Natural killer cell (primary cell): Measurements from ENCODE around the gene CSPG4. TPM values are rescaled to one million over a fixed set of nuclear protein-coding genes. Genes with fewer than 3 reads are reported as not detected.

Experiments used
- ATAC-seq, 3 donors: fragments of 150-1000 bp in 2 of 3; fragments of 200-7000 bp in 1 of 3; cut with Tn5 transposase; 1 replicate in 1 of 3; 2 replicates in 2 of 3; pipeline ENCODE4 v1.10.0; 2021; ENCODE audit warnings: mild to moderate bottlenecking in 2 of 3, moderate library complexity in 2 of 3
- DNase-seq, 2 donors: peaks; one replicate each; pipeline versions ENCODE4 v3.0.0 to v3.0.0-alpha.2; 2013 to 2021; ENCODE audit warnings: mixed read lengths in 1 of 2
- H3K27ac ChIP-seq: one replicate; pipeline ENCODE4 v1.5.1; 2013; ENCODE audit warnings: mild to moderate bottlenecking, low read length
- H3K27me3 ChIP-seq: one replicate; pipeline ENCODE4 v1.6.1; 2013; ENCODE audit warnings: low read length; ENCODE audit not compliant: control insufficient read depth, insufficient read depth
- H3K36me3 ChIP-seq: one replicate; pipeline ENCODE4 v1.6.1; 2013; ENCODE audit warnings: low read length; ENCODE audit not compliant: control insufficient read depth, insufficient read depth
- H3K4me1 ChIP-seq: one replicate; pipeline ENCODE4 v1.6.1; 2013; ENCODE audit warnings: low read length; ENCODE audit not compliant: control insufficient read depth, insufficient read depth
- H3K4me3 ChIP-seq: one replicate; pipeline ENCODE4 v1.5.1; 2013; ENCODE audit warnings: low read length
- H3K9me3 ChIP-seq: one replicate; pipeline ENCODE4 v1.6.1; 2013; ENCODE audit warnings: low read length; ENCODE audit not compliant: control insufficient read depth, insufficient read depth
- H3K27ac Mint-ChIP-seq, 2 donors: one replicate each; pipeline ENCODE4 v1.8.0; 2022; ENCODE audit warnings: mild to moderate bottlenecking in 2 of 2, mixed read lengths in 2 of 2, moderate library complexity in 1 of 2
- H3K27me3 Mint-ChIP-seq, 2 donors: one replicate each; pipeline ENCODE4 v1.8.0; 2022; ENCODE audit warnings: low read depth in 2 of 2, mixed read lengths in 2 of 2
- H3K36me3 Mint-ChIP-seq: one replicate; pipeline ENCODE4 v1.8.0; 2022; ENCODE audit warnings: mixed read lengths
- H3K4me1 Mint-ChIP-seq, 2 donors: one replicate each; pipeline ENCODE4 v1.8.0; 2022; ENCODE audit warnings: mixed read lengths in 2 of 2
- H3K4me3 Mint-ChIP-seq: one replicate; pipeline ENCODE4 v1.8.0; 2022; ENCODE audit warnings: mild to moderate bottlenecking, moderate library complexity, mixed read lengths
- H3K9me3 Mint-ChIP-seq, 2 donors: one replicate each; pipeline ENCODE4 v1.8.0; 2022; ENCODE audit warnings: mixed read lengths in 2 of 2
- CTCF ChIP-seq: fragments of 200-600 bp; IDR thresholded peaks from one replicate; pipeline ENCODE4 v1.8.0; 2022; ENCODE audit warnings: antibody characterized with exemption
- WGBS: methylation state at CpG from one replicate; pipeline ENCODE4 v1.1.7; 2013; ENCODE audit warnings: missing lambda C conversion rate; ENCODE audit not compliant: insufficient coverage; 5-methylcytosine and 5-hydroxymethylcytosine counted together
- intact Hi-C: fragments of 100-400 bp; cut with micrococcal nuclease; formaldehyde crosslinking; loops from one replicate; pipeline ENCODE4 v1.14.2; 2022
- total RNA-seq, 4 donors: library from RNA; stranded (reverse); fragments of 120-200 nt in 1 of 4; gene quantifications; one replicate each; pipeline versions ENCODE4 v1.2.3 to v1.2.4, GENCODE V29; 2013 to 2022

Gene CSPG4
- total RNA-seq, 3 donors from 2014 or later (not counting 1 experiment from before 2014, with no cell fraction given), result 0.05 to 0.09 (median 0.07) TPM

GRCh38 chr15:75646112-75646943 is 66.3 kb downstream of the CSPG4 start:
- H3K4me3 Mint-ChIP-seq, result peak overlapping the region; percentile 84
- no peaks in the 10 kb centered on the region for H3K36me3 Mint-ChIP-seq
- intact Hi-C loops, result loop anchor here (10.0 kb wide), 1 partner anchor 282 kb away; the partner anchor contains the start of gene MAN2C1
- H3K9me3 ChIP-seq, result no peaks in the 10 kb centered on the region
- peak overlapping the region; percentile 77 for H3K4me3 ChIP-seq
- no peaks in the 10 kb centered on the region for H3K36me3 ChIP-seq
- TF ChIP-seq CTCF, result no peak
- WGBS, result 56% methylated on average over 5 of the region's 5 CpGs
- H3K27ac ChIP-seq, result no peak overlapping the region
- H3K27ac Mint-ChIP-seq, result peak overlapping the region in 1 of 2 donors; percentile 80
- H3K27me3 Mint-ChIP-seq, result peaks cover 0 to 2% of the 10 kb centered on the region in 2 donors
- H3K27me3 ChIP-seq, result no peaks in the 10 kb centered on the region
- no peaks in the 10 kb centered on the region for H3K9me3 Mint-ChIP-seq
- DNase-seq (no peak), ATAC-seq (no peak)
- peaks cover 20 to 27% of the 10 kb centered on the region in 2 donors for H3K4me1 Mint-ChIP-seq
- peaks cover 23% of the 10 kb centered on the region for H3K4me1 ChIP-seq

DNA sequence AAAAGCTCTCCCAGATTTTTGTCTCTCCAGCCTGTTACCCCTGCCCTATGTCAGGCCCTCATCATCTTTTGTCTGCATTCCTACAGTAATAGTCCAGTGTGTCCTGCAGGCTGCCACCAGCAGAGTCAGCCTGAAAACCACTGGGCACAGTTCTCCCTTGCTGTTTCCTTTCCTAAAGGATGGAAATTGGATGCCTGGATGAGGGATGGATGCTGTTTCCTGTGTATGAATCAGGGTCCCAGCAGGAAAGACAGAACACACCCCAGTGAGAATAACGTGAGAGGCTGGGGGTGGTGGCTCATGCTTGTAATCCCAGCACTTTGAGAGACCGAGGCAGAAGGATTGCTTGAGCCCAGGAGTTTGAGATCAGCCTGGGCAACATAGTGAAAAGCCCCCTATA is 68.3 kb downstream of the CSPG4 start:
- no peaks in the 10 kb centered on the region for H3K36me3 Mint-ChIP-seq
- H3K9me3 Mint-ChIP-seq, result no peaks in the 10 kb centered on the region
- 95% methylated on average over 2 of the region's 2 CpGs for WGBS
- no peak for ATAC-seq
- no peak overlapping the region for H3K27ac Mint-ChIP-seq
- peaks cover 0 to 2% of the 10 kb centered on the region in 2 donors for H3K27me3 Mint-ChIP-seq
- no peak for DNase-seq
- Histone ChIP-seq H3K4me3 (no peak overlapping the region), H3K27ac (no peak overlapping the region), H3K9me3 (no peaks in the 10 kb centered on the region), H3K27me3 (no peaks in the 10 kb centered on the region), H3K4me1 (peaks cover 32% of the 10 kb centered on the region), H3K36me3 (no peaks in the 10 kb centered on the region)
- intact Hi-C loops, result loop anchor here (10.0 kb wide), 1 partner anchor 280 kb away; the partner anchor contains the start of gene MAN2C1
- H3K4me1 Mint-ChIP-seq, result peaks cover 20 to 29% of the 10 kb centered on the region in 2 donors
- TF ChIP-seq CTCF, result no peak
- no peak overlapping the region for H3K4me3 Mint-ChIP-seq

DNA sequence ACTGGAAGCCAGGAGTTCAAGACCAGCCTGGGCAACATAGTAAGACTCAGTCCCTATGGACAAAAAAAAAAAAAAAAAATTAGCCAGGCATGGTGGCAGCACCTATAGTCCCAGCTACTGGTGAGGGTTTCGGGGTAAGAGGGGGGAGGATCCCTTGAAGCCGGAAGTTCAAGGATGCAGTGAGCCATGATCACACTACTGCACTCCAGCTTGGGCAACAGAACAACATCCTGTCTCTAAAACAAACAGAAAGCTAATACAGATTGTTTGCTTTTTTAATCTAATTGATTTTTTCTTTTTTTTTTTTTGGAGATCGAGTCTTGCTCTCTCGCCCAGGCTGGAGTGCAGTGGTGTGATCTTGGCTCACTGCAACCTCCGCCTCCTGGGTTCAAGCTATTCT is 71.0 kb downstream of the CSPG4 start:
- no peak overlapping the region for H3K4me3 ChIP-seq
- Mint-ChIP-seq H3K27me3 (peaks cover 0 to 2% of the 10 kb centered on the region in 2 donors), H3K27ac (no peak overlapping the region), H3K9me3 (no peaks in the 10 kb centered on the region), H3K36me3 (no peaks in the 10 kb centered on the region), H3K4me1 (peaks cover 36 to 39% of the 10 kb centered on the region in 2 donors), H3K4me3 (no peak overlapping the region)
- peaks cover 2% of the 10 kb centered on the region for H3K36me3 ChIP-seq
- H3K4me1 ChIP-seq, result peaks cover 41% of the 10 kb centered on the region
- no peaks in the 10 kb centered on the region for H3K27me3 ChIP-seq
- ATAC-seq (no peak), DNase-seq (no peak)
- no peak overlapping the region for H3K27ac ChIP-seq
- no peaks in the 10 kb centered on the region for H3K9me3 ChIP-seq
- WGBS, result 99% methylated on average over 5 of the region's 5 CpGs
- intact Hi-C loops, result loop anchor here (1.0 to 10.0 kb wide), 3 partner anchors 45 to 277 kb away; partner anchors contain the start of gene MAN2C1
- no peak for TF ChIP-seq CTCF
